ENCODE measurements around the gene TTC13.

The TTC13 gene

GRCh38 chr1:230907472-230908205 lies 71.0 kb downstream of the TTC13 start:
- DNase-seq (ENCODE audit: low spot score), result no peak

GRCh38 chr1:230906226-230906625 lies 72.4 kb downstream of the TTC13 start:
- DNase-seq (ENCODE audit: low spot score), result no peak

GRCh38 chr1:230905733-230906132 lies 72.9 kb downstream of the TTC13 start:
- no peak for DNase-seq (ENCODE audit: low spot score)

- DNase-seq (ENCODE audit: low spot score), result no peak
Measured at GRCh38 chr1:230902349-230902923, 76.2 kb downstream of the TTC13 start.

- DNase-seq (ENCODE audit: low spot score), result no peak
Measured at GRCh38 chr1:230901671-230902070, 77.0 kb downstream of the TTC13 start.

GRCh38 chr1:230900984-230901383 lies 77.7 kb downstream of the TTC13 start:
- no peak for DNase-seq (ENCODE audit: low spot score)

GRCh38 chr1:230899841-230900251 lies 78.8 kb downstream of the TTC13 start:
- no peak for DNase-seq (ENCODE audit: low spot score)

- no peak for DNase-seq (ENCODE audit: low spot score)
Measured at GRCh38 chr1:230898748-230899147, 79.9 kb downstream of the TTC13 start.

GRCh38 chr1:230898144-230898543 lies 80.5 kb downstream of the TTC13 start:
- no peak for DNase-seq (ENCODE audit: low spot score)

- DNase-seq (ENCODE audit: low spot score), result no peak
Measured at GRCh38 chr1:230896779-230897178, 81.9 kb downstream of the TTC13 start.

GRCh38 chr1:230895452-230895851 lies 83.2 kb downstream of the TTC13 start:
- no peak for DNase-seq (ENCODE audit: low spot score)

- DNase-seq (ENCODE audit: low spot score), result no peak
Measured at GRCh38 chr1:230894664-230895063, 84.0 kb downstream of the TTC13 start.

- DNase-seq (ENCODE audit: low spot score), result no peak
Measured at GRCh38 chr1:230894032-230894431, 84.6 kb downstream of the TTC13 start.

- no peak for DNase-seq (ENCODE audit: low spot score)
Measured at GRCh38 chr1:230892018-230892491, 86.6 kb downstream of the TTC13 start.

GRCh38 chr1:230891413-230891812 lies 87.2 kb downstream of the TTC13 start:
- DNase-seq (ENCODE audit: low spot score), result no peak

GRCh38 chr1:230884646-230885045 lies 94.0 kb downstream of the TTC13 start:
- DNase-seq (ENCODE audit: low spot score), result no peak

GRCh38 chr1:230883967-230884366 lies 94.7 kb downstream of the TTC13 start:
- DNase-seq (ENCODE audit: low spot score), result no peak

- no peak for DNase-seq (ENCODE audit: low spot score)
Measured at GRCh38 chr1:230879778-230880177, 98.9 kb downstream of the TTC13 start.

GRCh38 chr1:230878591-230878990 lies 100.1 kb downstream of the TTC13 start:
- DNase-seq (ENCODE audit: low spot score), result no peak

- no peak for DNase-seq (ENCODE audit: low spot score)
Measured at GRCh38 chr1:230877924-230878590, 100.6 kb downstream of the TTC13 start.

GRCh38 chr1:230877146-230877923 lies 101.3 kb downstream of the TTC13 start:
- DNase-seq (ENCODE audit: low spot score), result no peak

- no peak for DNase-seq (ENCODE audit: low spot score)
Measured at GRCh38 chr1:230876660-230877059, 102.0 kb downstream of the TTC13 start.
